K562 (cell line): Measurements from ENCODE around the gene OR52W1.

Experiments used
- BHLHE40 ChIP-seq: IDR thresholded peaks from 2 replicates; pipeline ENCODE4 v1.6.1; 2011; ENCODE audit warnings: low read length, improper control_type of control experiment
- CEBPB ChIP-seq: fragments of 450-650 bp; IDR thresholded peaks from 2 replicates; pipeline ENCODE4 v1.6.1; 2016; ENCODE audit warnings: missing genetic modification characterization, missing compliant biosample characterization
- JUND ChIP-seq, 2 experiments: IDR thresholded peaks; 2 replicates in 1 of 2; 3 replicates in 1 of 2; pipeline ENCODE4 v1.6.1; 2011; ENCODE audit warnings: borderline replicate concordance in 2 of 2, low read depth in 2 of 2, low read length in 2 of 2, improper control_type of control experiment in 1 of 2, missing biosample characterization in 1 of 2, missing genetic modification characterization in 1 of 2, missing genetic modification reagents in 1 of 2
- PHB2 ChIP-seq: fragments of 450-650 bp; IDR thresholded peaks from 2 replicates; pipeline ENCODE4 v1.6.1; 2017; ENCODE audit warnings: low read depth
- SMAD1 ChIP-seq: fragments of 150-350 bp; IDR thresholded peaks from 2 replicates; pipeline ENCODE4 v1.6.1; 2014; ENCODE audit warnings: low read length, low read depth; ENCODE audit not compliant: partially characterized antibody
- TEAD2 ChIP-seq: fragments of 450-650 bp; IDR thresholded peaks from 2 replicates; pipeline ENCODE4 v1.6.1; 2016; ENCODE audit warnings: missing genetic modification characterization, control low read depth, missing compliant biosample characterization
- ZNF124 ChIP-seq: sonication (generic); formaldehyde crosslinking; IDR thresholded peaks from 2 replicates; pipeline ENCODE4 v1.8.1; 2022; ENCODE audit warnings: missing genetic modification reagents
- TF ChIP-seq, protein P1 (sequence below): fragments of 450-650 bp; IDR thresholded peaks from 2 replicates; pipeline ENCODE4 v1.6.1; 2016; ENCODE audit warnings: low read depth
- TF ChIP-seq, protein P2 (sequence below): fragments of 150-350 bp; IDR thresholded peaks from 2 replicates; pipeline ENCODE4 v1.6.1; 2014; ENCODE audit warnings: low read depth, mild to moderate bottlenecking, low read length, borderline replicate concordance
- TF ChIP-seq, protein P3 (sequence below), 3 experiments: IDR thresholded peaks in 2 of 3; conservative IDR thresholded peaks in 1 of 3; 2 replicates each; pipeline ENCODE4 v1.5.1; 2011 to 2012; ENCODE audit warnings: low read length in 3 of 3, mild to moderate bottlenecking in 3 of 3, control low read depth in 2 of 3, improper control_type of control experiment in 1 of 3, inconsistent platforms in 1 of 3, low read depth in 1 of 3, mixed read lengths in 1 of 3, moderate library complexity in 1 of 3; ENCODE audit not compliant: insufficient read depth in 2 of 3
- TF ChIP-seq, protein P4 (sequence below): sonication (generic); formaldehyde crosslinking; IDR thresholded peaks from 2 replicates; pipeline ENCODE4 v1.8.0; 2022; ENCODE audit warnings: missing genetic modification reagents, mild to moderate bottlenecking, borderline replicate concordance

DNA sequence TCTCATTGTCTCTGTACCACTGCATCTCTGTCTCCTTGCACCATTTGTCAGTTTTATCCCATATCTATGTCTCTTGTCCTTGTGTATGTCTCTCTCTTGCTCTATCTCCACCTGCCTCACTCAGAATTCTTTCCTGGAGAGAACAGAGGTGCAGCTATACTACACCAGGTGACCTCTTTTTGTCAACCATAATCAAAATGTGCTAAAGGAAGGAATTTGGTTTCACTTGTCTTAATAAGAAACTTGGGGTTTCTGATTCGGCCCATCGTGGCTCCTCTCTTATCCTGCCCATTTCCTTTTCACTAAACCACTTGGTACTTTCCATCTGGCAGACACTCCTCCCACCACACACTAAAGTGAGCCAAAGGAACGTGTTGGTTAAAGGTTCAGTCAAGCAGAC, 4.3 kb downstream of the OR52W1 start:
- no peak for TF ChIP-seq BHLHE40
- TF ChIP-seq TEAD2 (tag): no peak
- TF ChIP-seq, protein P1, sequence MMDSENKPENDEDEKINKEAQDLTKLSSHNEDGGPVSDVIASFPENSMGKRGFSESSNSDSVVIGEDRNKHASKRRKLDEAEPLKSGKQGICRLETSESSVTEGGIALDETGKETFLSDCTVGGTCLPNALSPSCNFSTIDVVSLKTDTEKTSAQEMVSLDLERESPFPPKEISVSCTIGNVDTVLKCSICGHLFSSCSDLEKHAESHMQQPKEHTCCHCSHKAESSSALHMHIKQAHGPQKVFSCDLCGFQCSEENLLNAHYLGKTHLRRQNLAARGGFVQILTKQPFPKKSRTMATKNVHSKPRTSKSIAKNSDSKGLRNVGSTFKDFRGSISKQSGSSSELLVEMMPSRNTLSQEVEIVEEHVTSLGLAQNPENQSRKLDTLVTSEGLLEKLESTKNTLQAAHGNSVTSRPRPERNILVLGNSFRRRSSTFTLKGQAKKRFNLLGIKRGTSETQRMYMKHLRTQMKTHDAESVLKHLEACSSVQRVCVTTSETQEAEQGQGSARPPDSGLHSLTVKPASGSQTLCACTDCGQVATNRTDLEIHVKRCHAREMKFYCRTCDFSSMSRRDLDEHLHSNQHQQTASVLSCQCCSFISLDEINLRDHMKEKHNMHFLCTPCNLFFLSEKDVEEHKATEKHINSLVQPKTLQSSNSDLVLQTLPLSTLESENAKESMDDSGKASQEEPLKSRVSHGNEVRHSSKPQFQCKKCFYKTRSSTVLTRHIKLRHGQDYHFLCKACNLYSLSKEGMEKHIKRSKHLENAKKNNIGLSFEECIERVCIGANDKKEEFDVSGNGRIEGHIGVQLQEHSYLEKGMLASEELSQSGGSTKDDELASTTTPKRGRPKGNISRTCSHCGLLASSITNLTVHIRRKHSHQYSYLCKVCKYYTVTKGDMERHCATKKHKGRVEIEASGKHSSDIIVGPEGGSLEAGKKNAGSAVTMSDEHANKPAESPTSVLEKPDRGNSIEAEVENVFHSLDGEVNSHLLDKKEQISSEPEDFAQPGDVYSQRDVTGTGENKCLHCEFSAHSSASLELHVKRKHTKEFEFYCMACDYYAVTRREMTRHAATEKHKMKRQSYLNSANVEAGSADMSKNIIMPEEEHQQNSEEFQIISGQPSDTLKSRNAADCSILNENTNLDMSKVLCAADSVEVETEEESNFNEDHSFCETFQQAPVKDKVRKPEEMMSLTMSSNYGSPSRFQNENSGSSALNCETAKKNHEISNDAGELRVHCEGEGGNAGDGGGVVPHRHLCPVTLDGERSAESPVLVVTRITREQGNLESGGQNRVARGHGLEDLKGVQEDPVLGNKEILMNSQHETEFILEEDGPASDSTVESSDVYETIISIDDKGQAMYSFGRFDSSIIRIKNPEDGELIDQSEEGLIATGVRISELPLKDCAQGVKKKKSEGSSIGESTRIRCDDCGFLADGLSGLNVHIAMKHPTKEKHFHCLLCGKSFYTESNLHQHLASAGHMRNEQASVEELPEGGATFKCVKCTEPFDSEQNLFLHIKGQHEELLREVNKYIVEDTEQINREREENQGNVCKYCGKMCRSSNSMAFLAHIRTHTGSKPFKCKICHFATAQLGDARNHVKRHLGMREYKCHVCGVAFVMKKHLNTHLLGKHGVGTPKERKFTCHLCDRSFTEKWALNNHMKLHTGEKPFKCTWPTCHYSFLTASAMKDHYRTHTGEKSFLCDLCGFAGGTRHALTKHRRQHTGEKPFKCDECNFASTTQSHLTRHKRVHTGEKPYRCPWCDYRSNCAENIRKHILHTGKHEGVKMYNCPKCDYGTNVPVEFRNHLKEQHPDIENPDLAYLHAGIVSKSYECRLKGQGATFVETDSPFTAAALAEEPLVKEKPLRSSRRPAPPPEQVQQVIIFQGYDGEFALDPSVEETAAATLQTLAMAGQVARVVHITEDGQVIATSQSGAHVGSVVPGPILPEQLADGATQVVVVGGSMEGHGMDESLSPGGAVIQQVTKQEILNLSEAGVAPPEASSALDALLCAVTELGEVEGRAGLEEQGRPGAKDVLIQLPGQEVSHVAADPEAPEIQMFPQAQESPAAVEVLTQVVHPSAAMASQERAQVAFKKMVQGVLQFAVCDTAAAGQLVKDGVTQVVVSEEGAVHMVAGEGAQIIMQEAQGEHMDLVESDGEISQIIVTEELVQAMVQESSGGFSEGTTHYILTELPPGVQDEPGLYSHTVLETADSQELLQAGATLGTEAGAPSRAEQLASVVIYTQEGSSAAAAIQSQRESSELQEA: no peak
- TF ChIP-seq SMAD1: no peak
- TF ChIP-seq CEBPB (tag): no peak
- TF ChIP-seq, protein P2, sequence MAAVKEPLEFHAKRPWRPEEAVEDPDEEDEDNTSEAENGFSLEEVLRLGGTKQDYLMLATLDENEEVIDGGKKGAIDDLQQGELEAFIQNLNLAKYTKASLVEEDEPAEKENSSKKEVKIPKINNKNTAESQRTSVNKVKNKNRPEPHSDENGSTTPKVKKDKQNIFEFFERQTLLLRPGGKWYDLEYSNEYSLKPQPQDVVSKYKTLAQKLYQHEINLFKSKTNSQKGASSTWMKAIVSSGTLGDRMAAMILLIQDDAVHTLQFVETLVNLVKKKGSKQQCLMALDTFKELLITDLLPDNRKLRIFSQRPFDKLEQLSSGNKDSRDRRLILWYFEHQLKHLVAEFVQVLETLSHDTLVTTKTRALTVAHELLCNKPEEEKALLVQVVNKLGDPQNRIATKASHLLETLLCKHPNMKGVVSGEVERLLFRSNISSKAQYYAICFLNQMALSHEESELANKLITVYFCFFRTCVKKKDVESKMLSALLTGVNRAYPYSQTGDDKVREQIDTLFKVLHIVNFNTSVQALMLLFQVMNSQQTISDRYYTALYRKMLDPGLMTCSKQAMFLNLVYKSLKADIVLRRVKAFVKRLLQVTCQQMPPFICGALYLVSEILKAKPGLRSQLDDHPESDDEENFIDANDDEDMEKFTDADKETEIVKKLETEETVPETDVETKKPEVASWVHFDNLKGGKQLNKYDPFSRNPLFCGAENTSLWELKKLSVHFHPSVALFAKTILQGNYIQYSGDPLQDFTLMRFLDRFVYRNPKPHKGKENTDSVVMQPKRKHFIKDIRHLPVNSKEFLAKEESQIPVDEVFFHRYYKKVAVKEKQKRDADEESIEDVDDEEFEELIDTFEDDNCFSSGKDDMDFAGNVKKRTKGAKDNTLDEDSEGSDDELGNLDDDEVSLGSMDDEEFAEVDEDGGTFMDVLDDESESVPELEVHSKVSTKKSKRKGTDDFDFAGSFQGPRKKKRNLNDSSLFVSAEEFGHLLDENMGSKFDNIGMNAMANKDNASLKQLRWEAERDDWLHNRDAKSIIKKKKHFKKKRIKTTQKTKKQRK: no peak
- TF ChIP-seq, protein P3, sequence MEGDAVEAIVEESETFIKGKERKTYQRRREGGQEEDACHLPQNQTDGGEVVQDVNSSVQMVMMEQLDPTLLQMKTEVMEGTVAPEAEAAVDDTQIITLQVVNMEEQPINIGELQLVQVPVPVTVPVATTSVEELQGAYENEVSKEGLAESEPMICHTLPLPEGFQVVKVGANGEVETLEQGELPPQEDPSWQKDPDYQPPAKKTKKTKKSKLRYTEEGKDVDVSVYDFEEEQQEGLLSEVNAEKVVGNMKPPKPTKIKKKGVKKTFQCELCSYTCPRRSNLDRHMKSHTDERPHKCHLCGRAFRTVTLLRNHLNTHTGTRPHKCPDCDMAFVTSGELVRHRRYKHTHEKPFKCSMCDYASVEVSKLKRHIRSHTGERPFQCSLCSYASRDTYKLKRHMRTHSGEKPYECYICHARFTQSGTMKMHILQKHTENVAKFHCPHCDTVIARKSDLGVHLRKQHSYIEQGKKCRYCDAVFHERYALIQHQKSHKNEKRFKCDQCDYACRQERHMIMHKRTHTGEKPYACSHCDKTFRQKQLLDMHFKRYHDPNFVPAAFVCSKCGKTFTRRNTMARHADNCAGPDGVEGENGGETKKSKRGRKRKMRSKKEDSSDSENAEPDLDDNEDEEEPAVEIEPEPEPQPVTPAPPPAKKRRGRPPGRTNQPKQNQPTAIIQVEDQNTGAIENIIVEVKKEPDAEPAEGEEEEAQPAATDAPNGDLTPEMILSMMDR (IDR thresholded peaks at IDR 0.05 in 2 of 3, conservative IDR thresholded peaks at IDR 0.05 in 1 of 3; ENCODE audit: insufficient read depth in 2 of 3, low read depth in 1 of 3, low read length in 3 of 3): no peak
- no peak for TF ChIP-seq JUND (IDR thresholded peaks at IDR 0.05; ENCODE audit: borderline replicate concordance, low read depth, low read length)
- TF ChIP-seq JUND (tag; IDR thresholded peaks at IDR 0.05; ENCODE audit: borderline replicate concordance, low read depth, low read length): no peak
- TF ChIP-seq ZNF124 (CRISPR knock-in tag): no peak
- TF ChIP-seq PHB2: no peak
- TF ChIP-seq, protein P4, sequence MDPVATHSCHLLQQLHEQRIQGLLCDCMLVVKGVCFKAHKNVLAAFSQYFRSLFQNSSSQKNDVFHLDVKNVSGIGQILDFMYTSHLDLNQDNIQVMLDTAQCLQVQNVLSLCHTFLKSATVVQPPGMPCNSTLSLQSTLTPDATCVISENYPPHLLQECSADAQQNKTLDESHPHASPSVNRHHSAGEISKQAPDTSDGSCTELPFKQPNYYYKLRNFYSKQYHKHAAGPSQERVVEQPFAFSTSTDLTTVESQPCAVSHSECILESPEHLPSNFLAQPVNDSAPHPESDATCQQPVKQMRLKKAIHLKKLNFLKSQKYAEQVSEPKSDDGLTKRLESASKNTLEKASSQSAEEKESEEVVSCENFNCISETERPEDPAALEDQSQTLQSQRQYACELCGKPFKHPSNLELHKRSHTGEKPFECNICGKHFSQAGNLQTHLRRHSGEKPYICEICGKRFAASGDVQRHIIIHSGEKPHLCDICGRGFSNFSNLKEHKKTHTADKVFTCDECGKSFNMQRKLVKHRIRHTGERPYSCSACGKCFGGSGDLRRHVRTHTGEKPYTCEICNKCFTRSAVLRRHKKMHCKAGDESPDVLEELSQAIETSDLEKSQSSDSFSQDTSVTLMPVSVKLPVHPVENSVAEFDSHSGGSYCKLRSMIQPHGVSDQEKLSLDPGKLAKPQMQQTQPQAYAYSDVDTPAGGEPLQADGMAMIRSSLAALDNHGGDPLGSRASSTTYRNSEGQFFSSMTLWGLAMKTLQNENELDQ (CRISPR knock-in tag): no peak
